DND-41 (cell line): Measurements from ENCODE around the gene NFASC.

Source experiments
- ATAC-seq: fragments of 200-7000 bp; cut with Tn5 transposase; 3 replicates; pipeline ENCODE4 v1.9.1; 2021; ENCODE audit warnings: low read depth; ENCODE audit not compliant: insufficient read depth
- DNase-seq: peaks from one replicate; pipeline ENCODE4 v3.0.0-alpha.2; 2020
- H2AFZ ChIP-seq: 2 replicates; pipeline ENCODE4 v1.6.0; 2012; ENCODE audit warnings: low read depth, low read length
- H3K27ac ChIP-seq: 2 replicates; pipeline ENCODE4 v1.5.1; 2012; ENCODE audit warnings: low read length, inconsistent platforms
- H3K27me3 ChIP-seq: fragments of 200-600 bp; sonication (generic); 2 replicates; pipeline ENCODE4 v1.6.0; 2012; ENCODE audit warnings: low read length, mild to moderate bottlenecking, inconsistent platforms; ENCODE audit not compliant: insufficient read depth, poor library complexity
- H3K36me3 ChIP-seq: 2 replicates; pipeline ENCODE4 v1.5.1; 2012; ENCODE audit warnings: low read length, inconsistent platforms; ENCODE audit not compliant: insufficient read depth
- H3K4me1 ChIP-seq: 2 replicates; pipeline ENCODE4 v1.5.1; 2012; ENCODE audit warnings: mild to moderate bottlenecking, low read length; ENCODE audit not compliant: insufficient read depth
- H3K4me2 ChIP-seq: 2 replicates; pipeline ENCODE4 v1.6.0; 2012; ENCODE audit warnings: mild to moderate bottlenecking, moderate library complexity, low read length, inconsistent platforms; ENCODE audit not compliant: insufficient read depth
- H3K4me3 ChIP-seq, 2 experiments: fragments of 200-600 bp in 1 of 2; shearing (Covaris generic) in 1 of 2; 2 replicates each; pipeline ENCODE4 v1.5.1; 2012 to 2016; ENCODE audit warnings: inconsistent platforms in 2 of 2, low read length in 2 of 2, mild to moderate bottlenecking in 2 of 2, low read depth in 1 of 2, moderate library complexity in 1 of 2
- H3K79me2 ChIP-seq: 2 replicates; pipeline ENCODE4 v1.6.0; 2012; ENCODE audit warnings: low read length, inconsistent platforms; ENCODE audit not compliant: insufficient read depth
- H3K9ac ChIP-seq: 2 replicates; pipeline ENCODE4 v1.6.0; 2012; ENCODE audit warnings: low read depth, mild to moderate bottlenecking, inconsistent platforms, low read length, moderate library complexity
- H3K9me3 ChIP-seq: 2 replicates; pipeline ENCODE4 v1.5.1; 2012; ENCODE audit warnings: low read length, moderate library complexity, mild to moderate bottlenecking, inconsistent platforms; ENCODE audit not compliant: insufficient read depth, severe bottlenecking
- H4K20me1 ChIP-seq: 2 replicates; pipeline ENCODE4 v1.6.0; 2012; ENCODE audit warnings: low read length; ENCODE audit not compliant: insufficient read depth
- CTCF ChIP-seq: IDR thresholded peaks from 2 replicates; pipeline ENCODE4 v1.5.1; 2012; ENCODE audit warnings: borderline replicate concordance, low read length, moderate library complexity, mild to moderate bottlenecking; ENCODE audit not compliant: poor library complexity, severe bottlenecking; ENCODE audit errors: extremely low read depth
- EZH2 ChIP-seq: IDR thresholded peaks from 3 replicates; pipeline ENCODE4 v1.6.1; 2012; ENCODE audit warnings: borderline replicate concordance, low read depth, mild to moderate bottlenecking, moderate library complexity, low read length, inconsistent platforms; ENCODE audit not compliant: severe bottlenecking

The NFASC gene

GRCh38 chr1:204834752-204835151 is 35.9 kb upstream of the NFASC start:
- Histone ChIP-seq H2AFZ (no peak overlapping the region), H3K4me3 (no peak overlapping the region), H3K9ac (no peak overlapping the region), H3K79me2 (no peaks in the 10 kb centered on the region), H3K9me3 (no peaks in the 10 kb centered on the region), H3K4me2 (no peak overlapping the region), H3K27me3 (peaks cover 11% of the 10 kb centered on the region), H4K20me1 (peaks cover 10% of the 10 kb centered on the region), H3K27ac (no peak overlapping the region), H3K36me3 (no peaks in the 10 kb centered on the region), H3K4me1 (no peaks in the 10 kb centered on the region)
- no peak for ATAC-seq
- TF ChIP-seq EZH2 (no peak), CTCF (no peak)
- DNase-seq = no peak

- ATAC-seq = no peak
- Histone ChIP-seq H4K20me1 (peaks cover 9% of the 10 kb centered on the region), H3K4me2 (no peak overlapping the region), H3K27ac (no peak overlapping the region), H3K9ac (no peak overlapping the region), H3K4me1 (no peaks in the 10 kb centered on the region), H3K9me3 (no peaks in the 10 kb centered on the region), H2AFZ (no peak overlapping the region), H3K27me3 (peaks cover 11% of the 10 kb centered on the region), H3K4me3 (no peak overlapping the region), H3K36me3 (no peaks in the 10 kb centered on the region), H3K79me2 (no peaks in the 10 kb centered on the region)
- TF ChIP-seq CTCF (no peak), EZH2 (no peak)
- DNase-seq = no peak
These were observed 34.9 kb upstream of the NFASC start for GRCh38 chr1:204835737-204836136.

GRCh38 chr1:204836856-204837255 is 33.8 kb upstream of the NFASC start:
- DNase-seq (no peak), ATAC-seq (no peak)
- H3K4me1 ChIP-seq = no peaks in the 10 kb centered on the region
- H3K9ac ChIP-seq = no peak overlapping the region
- no peak overlapping the region for H2AFZ ChIP-seq
- no peaks in the 10 kb centered on the region for H3K9me3 ChIP-seq
- H4K20me1 ChIP-seq = peaks cover 8% of the 10 kb centered on the region; the same call in 1 of the 2 replicates
- H3K4me3 ChIP-seq = no peak overlapping the region
- no peak overlapping the region for H3K27ac ChIP-seq
- H3K27me3 ChIP-seq = peaks cover 11% of the 10 kb centered on the region
- no peaks in the 10 kb centered on the region for H3K36me3 ChIP-seq
- no peak overlapping the region for H3K4me2 ChIP-seq
- TF ChIP-seq EZH2 = no peak
- no peak for TF ChIP-seq CTCF
- no peaks in the 10 kb centered on the region for H3K79me2 ChIP-seq
